Kidney (tissue), 14 donors: Measurements from ENCODE around the gene DUSP8. TPM values are rescaled to one million over a fixed set of nuclear protein-coding genes. Genes with fewer than 3 reads are reported as not detected.

Source experiments
- DNase-seq, 5 donors: peaks; one replicate each; pipeline ENCODE4 v3.0.0-alpha.2; 2013 to 2020
- FAIRE-seq: peaks from 2 replicates; lab custom pipeline; 2012; peaks lifted over from hg19 to GRCh38; lab: Jason Lieb, UNC
- H3K27ac ChIP-seq, 2 donors: one replicate each; pipeline ENCODE4 v1.7.0; 2013; ENCODE audit warnings: low read depth in 2 of 2, low read length in 2 of 2, inconsistent platforms in 1 of 2
- H3K27me3 ChIP-seq: one replicate; pipeline ENCODE4 v1.7.1; 2013; ENCODE audit warnings: low read length, inconsistent platforms; ENCODE audit not compliant: control insufficient read depth, insufficient read depth
- H3K36me3 ChIP-seq, 3 donors: one replicate each; pipeline versions ENCODE4 v1.7.0 to v1.7.1; 2013; ENCODE audit warnings: low read length in 3 of 3, control low read depth in 1 of 3, inconsistent platforms in 1 of 3; ENCODE audit not compliant: insufficient read depth in 3 of 3, control insufficient read depth in 2 of 3
- H3K4me1 ChIP-seq, 3 donors: one replicate each; pipeline versions ENCODE4 v1.7.0 to v1.7.1; 2013; ENCODE audit warnings: low read length in 3 of 3, inconsistent platforms in 1 of 3, low read depth in 1 of 3; ENCODE audit not compliant: control insufficient read depth in 2 of 3, insufficient read depth in 2 of 3
- H3K4me3 ChIP-seq, 3 donors: one replicate each; pipeline versions ENCODE4 v1.7.0 to v1.8.1; 2013; ENCODE audit warnings: low read length in 3 of 3, control low read depth in 1 of 3, inconsistent platforms in 1 of 3
- H3K9ac ChIP-seq, 3 donors: one replicate each; pipeline versions ENCODE4 v1.7.0 to v1.7.1; 2013; ENCODE audit warnings: low read length in 3 of 3, control low read depth in 1 of 3, inconsistent platforms in 1 of 3
- H3K9me3 ChIP-seq, 3 donors: one replicate each; pipeline versions ENCODE4 v1.7.0 to v1.7.1; 2013; ENCODE audit warnings: low read length in 3 of 3, control low read depth in 1 of 3, inconsistent platforms in 1 of 3; ENCODE audit not compliant: control insufficient read depth in 2 of 3, insufficient read depth in 1 of 3
- intact Hi-C: fragments of 100-400 bp; cut with DNase I; formaldehyde crosslinking; loops from one replicate; pipeline ENCODE4 v1.11.1; 2022
- polyA plus RNA-seq: library from polyadenylated mRNA; stranded (reverse); fragments of 350-450 nt; fragmentation: Illumina TruSeq; extraction: RNeasy Lipid Tissue Mini Kit (QIAGEN cat#74804); gene quantifications from one replicate; pipeline ENCODE4 v1.2.3, GENCODE V29; 2014; ENCODE audit warnings: low read depth, low replicate concordance; ENCODE audit not compliant: insufficient read depth
- total RNA-seq: library from RNA; stranded (reverse); fragmentation: NEBNext Ultra II Directional; extraction: Animal tissue kit (Norgen Biotek cat#: 25700); gene quantifications from one replicate; pipeline ENCODE4 v1.2.1, GENCODE V29; 2021
- TF ChIP-seq, protein P1 (sequence below): IDR thresholded peaks from 3 replicates; pipeline ENCODE4 v1.5.1; 2012; ENCODE audit warnings: mild to moderate bottlenecking, moderate library complexity, borderline replicate concordance; ENCODE audit not compliant: insufficient read depth; ENCODE audit errors: extremely low read depth
- donor health status: control.
- donor health status: control.
- donor health status: control.
- donor health status: control.
- donor health status: control.
- donor health status: DM: yes; HTN: yes; CAD: no.
- donor health status: Normal renal cell carcinoma (clear cell type).

The DUSP8 gene
- total and polyA plus RNA-seq, 2 donors from 2014 or later, result 1.9 to 9.1 TPM

GRCh38 chr11:1574238-1574932, 2.3 kb upstream of the DUSP8 start:
- Histone ChIP-seq H3K27me3 (no peaks in the 10 kb centered on the region), H3K9me3 (peaks cover 0 to 4% (median 0%) of the 10 kb centered on the region in 3 donors), H3K4me3 (peak overlapping the region in 1 of 3 donors; percentile 12), H3K27ac (peak overlapping the region; percentile 53 to 81), H3K9ac (peak overlapping the region in 2 of 3 donors; percentile 58 to 60), H3K4me1 (peaks cover 0 to 15% (median 0%) of the 10 kb centered on the region in 3 donors), H3K36me3 (no peaks in the 10 kb centered on the region)
- TF ChIP-seq, protein P1, sequence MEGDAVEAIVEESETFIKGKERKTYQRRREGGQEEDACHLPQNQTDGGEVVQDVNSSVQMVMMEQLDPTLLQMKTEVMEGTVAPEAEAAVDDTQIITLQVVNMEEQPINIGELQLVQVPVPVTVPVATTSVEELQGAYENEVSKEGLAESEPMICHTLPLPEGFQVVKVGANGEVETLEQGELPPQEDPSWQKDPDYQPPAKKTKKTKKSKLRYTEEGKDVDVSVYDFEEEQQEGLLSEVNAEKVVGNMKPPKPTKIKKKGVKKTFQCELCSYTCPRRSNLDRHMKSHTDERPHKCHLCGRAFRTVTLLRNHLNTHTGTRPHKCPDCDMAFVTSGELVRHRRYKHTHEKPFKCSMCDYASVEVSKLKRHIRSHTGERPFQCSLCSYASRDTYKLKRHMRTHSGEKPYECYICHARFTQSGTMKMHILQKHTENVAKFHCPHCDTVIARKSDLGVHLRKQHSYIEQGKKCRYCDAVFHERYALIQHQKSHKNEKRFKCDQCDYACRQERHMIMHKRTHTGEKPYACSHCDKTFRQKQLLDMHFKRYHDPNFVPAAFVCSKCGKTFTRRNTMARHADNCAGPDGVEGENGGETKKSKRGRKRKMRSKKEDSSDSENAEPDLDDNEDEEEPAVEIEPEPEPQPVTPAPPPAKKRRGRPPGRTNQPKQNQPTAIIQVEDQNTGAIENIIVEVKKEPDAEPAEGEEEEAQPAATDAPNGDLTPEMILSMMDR, result peak; percentile 96
- FAIRE-seq (no peak), DNase-seq (peak in 4 of 5 donors; percentile 54 to 90 (median 73))
- intact Hi-C loops, result no loop called here

DNA sequence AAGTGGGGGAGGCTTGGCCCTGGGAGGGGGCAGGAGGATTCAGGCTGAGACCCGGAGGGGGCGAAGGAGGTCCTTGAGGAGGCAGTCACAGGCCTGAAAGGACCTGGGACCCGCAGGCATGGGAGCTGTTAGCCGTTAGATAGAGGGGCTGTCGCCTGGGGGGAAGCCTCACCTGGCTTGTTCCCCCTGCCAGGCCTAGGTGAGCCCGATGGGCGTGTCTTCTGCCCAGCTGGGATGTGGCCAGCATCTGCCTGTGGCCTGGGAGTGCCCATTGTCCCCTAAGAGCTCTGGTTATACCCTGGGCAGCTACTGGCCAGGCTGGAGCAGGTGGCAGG, 1.8 kb upstream of the DUSP8 start:
- peaks cover 0 to 4% (median 0%) of the 10 kb centered on the region in 3 donors for H3K9me3 ChIP-seq
- intact Hi-C loops, result no loop called here
- DNase-seq, result peak in 3 of 5 donors; percentile 43 to 78 (median 44)
- H3K36me3 ChIP-seq, result no peaks in the 10 kb centered on the region
- peak overlapping the region in 1 of 3 donors; percentile 39 for H3K4me3 ChIP-seq
- H3K4me1 ChIP-seq, result peaks cover 0 to 15% (median 0%) of the 10 kb centered on the region in 3 donors
- TF ChIP-seq, protein P1, result no peak
- no peaks in the 10 kb centered on the region for H3K27me3 ChIP-seq
- peak overlapping the region; percentile 53 to 81 for H3K27ac ChIP-seq
- FAIRE-seq, result no peak
- peak overlapping the region in 2 of 3 donors; percentile 58 to 60 for H3K9ac ChIP-seq

DNA sequence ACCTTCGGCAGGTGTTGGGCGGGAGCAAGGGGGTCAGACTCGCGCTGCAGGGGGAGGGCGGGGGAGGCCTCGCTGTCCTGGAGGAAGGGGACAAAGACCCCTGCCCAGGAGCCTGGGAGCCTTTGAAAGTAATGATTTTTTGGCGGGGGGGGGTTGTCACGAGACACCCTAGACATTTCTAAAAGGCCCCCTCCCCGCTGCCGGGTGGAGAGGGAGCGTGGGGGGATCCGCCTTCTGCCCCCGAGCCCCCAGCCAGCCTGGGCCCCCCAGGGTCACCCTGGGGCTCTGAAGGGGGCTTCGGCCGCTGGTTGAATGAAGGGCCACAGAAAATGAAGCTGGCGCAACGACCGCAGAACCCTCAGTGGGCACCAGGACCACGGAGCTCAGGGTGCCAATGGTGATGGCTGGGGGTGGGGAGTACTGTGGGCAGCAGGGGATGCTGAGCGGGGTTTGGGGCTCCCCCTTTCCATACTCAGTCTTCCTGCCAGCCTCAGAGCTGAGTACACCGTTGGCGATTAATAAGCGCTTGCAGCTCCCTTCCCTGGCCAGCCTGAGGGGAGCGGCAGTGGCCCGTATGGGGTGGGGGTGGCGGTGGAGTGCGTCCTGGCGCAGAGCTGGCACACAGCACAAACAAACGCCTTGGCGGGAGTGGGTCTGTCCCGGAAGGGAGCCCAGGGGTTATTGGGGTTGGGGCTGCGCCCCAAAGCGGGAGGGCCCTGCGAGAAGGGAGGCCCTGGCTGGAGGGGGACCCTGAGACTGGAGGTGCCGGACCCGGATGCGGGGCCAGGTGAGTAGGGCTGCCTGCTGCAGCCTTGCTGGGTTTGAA, 1.2 kb upstream of the DUSP8 start:
- Histone ChIP-seq H3K36me3 (no peaks in the 10 kb centered on the region), H3K4me1 (peaks cover 0 to 15% (median 0%) of the 10 kb centered on the region in 3 donors), H3K4me3 (peak overlapping the region in 1 of 3 donors; percentile 39), H3K9ac (peak overlapping the region in 2 of 3 donors; percentile 58 to 60), H3K27ac (peak overlapping the region; percentile 57 to 81), H3K9me3 (peaks cover 0 to 3% (median 0%) of the 10 kb centered on the region in 3 donors), H3K27me3 (no peaks in the 10 kb centered on the region)
- intact Hi-C loops, result no loop called here
- DNase-seq (peak in 2 of 5 donors; percentile 69 to 82), FAIRE-seq (no peak)
- TF ChIP-seq, protein P1, result no peak
